NCI-H345 treated with DMSO at 0.1 percent for 48 hours (cell line): ENCODE results near the gene HCAR2.
"Not testable (repeated sequence)": the region's sequence is repeated elsewhere in the genome, so short reads cannot be mapped to it uniquely, and the experiment has no call there.

Source experiments
- DNase-seq: peaks from one replicate; lab custom pipeline; 2025; ENCODE audit not compliant: unreplicated experiment; lab: John Stamatoyannopoulos, UW

Gene HCAR2

GRCh38 chr12:122702890-122703611, at the start of gene HCAR2:
TSS of gene HCAR2 (minus strand) at chr12:122703357. CDS start at chr12:122703283, 74 bp downstream.
- not testable (repeated sequence) for DNase-seq

GRCh38 chr12:122752464-122753318, 49.5 kb upstream of the HCAR2 start, which contains the start of gene DENR:
TSS of gene DENR (plus strand) at chr12:122752824. CDS start at chr12:122753702, 878 bp downstream.
- peak; percentile 98 for DNase-seq

DNA sequence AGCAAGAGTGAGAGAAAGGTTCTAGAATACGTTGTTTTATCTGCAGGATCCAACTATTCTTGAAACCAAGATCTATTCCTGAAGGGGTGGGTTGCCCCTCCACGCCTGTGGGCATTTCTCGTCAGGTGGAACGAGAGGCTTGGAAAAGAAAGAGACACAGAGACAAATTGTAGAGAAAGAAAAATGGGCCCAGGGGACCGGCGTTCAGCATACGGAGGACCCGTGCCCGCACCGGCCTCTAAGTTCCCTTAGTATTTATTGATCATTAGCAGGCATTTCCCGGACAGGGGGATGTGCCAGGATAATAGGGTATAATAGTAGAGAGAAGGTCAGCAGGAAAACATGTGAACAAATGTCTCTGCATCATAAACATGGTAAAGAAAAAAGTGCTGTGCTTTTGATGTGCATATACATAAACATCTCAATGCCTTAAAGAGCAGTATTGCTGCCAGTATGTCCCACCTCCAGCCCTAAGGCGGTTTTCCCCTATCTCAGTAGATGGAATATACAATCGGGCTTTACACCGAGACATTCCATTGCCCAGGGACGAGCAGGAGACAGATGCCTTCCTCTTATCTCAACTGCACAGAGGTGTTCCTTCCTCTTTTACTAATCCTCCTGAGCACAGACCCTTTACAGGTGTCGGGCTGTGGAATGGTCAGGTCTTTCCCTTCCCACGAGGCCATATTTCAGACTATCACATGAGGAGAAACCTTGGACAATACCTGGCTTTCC, 47.8 kb upstream of the HCAR2 start:
- DNase-seq: not testable (repeated sequence)

- no peak for DNase-seq
Measured at GRCh38 chr12:122749569-122750332, 46.6 kb upstream of the HCAR2 start.

GRCh38 chr12:122747224-122748135, 44.3 kb upstream of the HCAR2 start:
- no peak for DNase-seq

GRCh38 chr12:122743895-122744525, 40.9 kb upstream of the HCAR2 start:
- DNase-seq: no peak

- DNase-seq: no peak
Measured at GRCh38 chr12:122740351-122740750, 37.2 kb upstream of the HCAR2 start.

GRCh38 chr12:122738571-122738970, 35.4 kb upstream of the HCAR2 start:
- no peak for DNase-seq

- no peak for DNase-seq
Measured at GRCh38 chr12:122732611-122733010, 29.5 kb upstream of the HCAR2 start.

DNA sequence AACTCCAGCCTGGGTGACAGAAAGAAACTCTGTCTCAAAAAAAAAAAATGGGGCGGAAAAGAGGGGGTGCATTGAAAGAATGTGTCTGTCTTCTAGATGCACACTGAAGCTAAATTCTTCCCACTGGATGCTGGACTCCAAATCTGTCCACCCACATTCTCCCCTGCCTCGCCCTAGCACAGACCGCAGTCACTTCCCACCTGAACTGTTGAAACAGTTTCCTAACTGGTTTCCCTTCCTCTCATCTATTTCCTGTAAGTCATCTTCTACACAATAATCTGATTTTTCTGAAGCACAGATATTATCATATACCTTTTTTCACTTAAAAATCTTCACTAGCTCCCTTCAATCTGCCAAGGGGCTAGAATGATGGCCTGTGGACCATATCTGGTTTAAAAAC, 29.0 kb upstream of the HCAR2 start:
- DNase-seq: no peak

DNA sequence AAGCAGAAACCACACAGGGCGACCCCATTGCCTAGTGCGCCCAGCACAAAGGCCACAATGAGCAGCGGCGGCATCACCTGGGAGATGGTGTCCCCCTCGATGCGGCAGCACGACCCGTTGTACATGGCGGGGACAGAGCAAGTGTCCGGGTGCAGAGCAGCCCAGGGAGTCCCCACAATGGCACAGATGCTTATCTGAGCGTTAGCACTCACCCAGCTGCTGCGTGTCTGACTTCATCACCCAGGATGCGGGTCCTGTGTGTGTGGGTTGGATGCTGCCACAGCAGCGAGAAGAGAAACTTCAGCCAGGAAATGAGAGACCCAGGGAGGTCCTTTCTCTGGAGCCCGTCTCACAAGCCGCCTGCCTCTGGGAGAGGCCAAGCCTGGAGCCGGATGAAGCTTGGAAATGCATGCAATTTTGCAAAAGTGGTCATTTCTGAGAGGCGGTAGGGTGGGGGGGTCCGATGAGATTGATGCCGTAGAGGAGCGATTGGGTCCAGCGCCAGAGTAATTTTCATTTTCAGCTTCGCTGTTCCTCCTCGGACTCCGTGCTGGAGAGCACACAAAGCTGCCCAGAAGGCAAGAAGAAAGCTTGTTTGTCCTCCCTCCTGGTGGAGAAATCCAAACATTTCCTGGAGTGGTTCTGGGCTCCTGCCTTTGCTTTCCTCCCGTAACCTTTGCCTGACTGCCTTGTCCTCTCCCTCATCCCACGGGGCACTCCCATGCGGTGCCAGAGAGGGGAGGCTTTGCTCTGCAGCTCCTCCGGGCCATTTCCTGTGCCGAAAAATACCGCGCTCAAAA, 27.3 kb upstream of the HCAR2 start, which contains the start of gene HCAR1:
HCAR1 (minus strand) TSS at position 630 of the 800 bp plus-strand sequence; CDS start at position 125, 505 bp downstream.
- no peak for DNase-seq

GRCh38 chr12:122729583-122730214, 26.5 kb upstream of the HCAR2 start:
- DNase-seq: no peak

- DNase-seq: no peak
Measured at GRCh38 chr12:122726080-122726558, 23.0 kb upstream of the HCAR2 start.

GRCh38 chr12:122725452-122726079, 22.4 kb upstream of the HCAR2 start:
- no peak for DNase-seq

DNA sequence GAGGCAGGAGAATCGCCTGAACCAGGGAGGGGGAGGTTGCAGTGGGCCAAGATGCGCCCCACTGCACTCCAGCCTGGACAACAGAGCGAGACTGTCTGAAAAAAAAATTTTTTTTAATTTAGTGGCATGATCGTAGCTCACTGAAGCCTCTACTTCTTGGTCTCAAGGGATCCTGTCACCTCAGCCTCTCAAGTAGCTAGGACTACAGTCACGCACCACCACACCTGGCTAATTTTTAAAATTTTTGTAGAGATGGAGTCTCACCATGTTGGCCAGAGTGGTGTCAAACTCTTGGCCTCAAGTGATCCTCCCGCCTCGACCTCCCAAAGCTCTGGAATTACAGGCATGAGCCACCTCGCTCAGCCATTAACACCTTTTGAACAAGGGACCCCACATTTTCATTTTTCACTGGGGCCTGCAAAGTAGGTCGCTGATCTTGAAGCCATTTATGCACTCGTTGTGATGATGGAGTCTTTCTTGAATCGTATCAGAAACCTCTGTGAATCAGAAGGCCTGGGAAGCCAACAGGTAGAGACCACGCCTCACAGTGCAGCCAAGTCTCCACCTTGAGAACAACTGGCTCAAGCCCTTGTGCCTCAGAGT, 21.6 kb upstream of the HCAR2 start:
- no peak for DNase-seq

- no peak for DNase-seq
Measured at GRCh38 chr12:122722387-122722786, 19.2 kb upstream of the HCAR2 start.
